ENCODE results near the gene LVRN.

LVRN gene

GRCh38 chr5:115946655-115947054, 15.6 kb upstream of the LVRN start:
- ChIA-PET CTCF (no interaction called here), POLR2A (no interaction called here)
- H3K36me3 ChIP-seq (ENCODE audit: control insufficient read depth in 4 of 4, insufficient read depth in 4 of 4, low read length in 3 of 4) = no peaks in the 10 kb centered on the region
- H3K27me3 ChIP-seq (replicated peaks in 2 of 5; ENCODE audit: control insufficient read depth in 4 of 5, insufficient read depth in 5 of 5, low read length in 4 of 5) = no peaks in the 10 kb centered on the region
- H3K4me3 ChIP-seq (ENCODE audit: control insufficient read depth in 1 of 7, extremely low read depth in 1 of 7, insufficient read depth in 4 of 7, low read depth in 2 of 7, low read length in 6 of 7) = no peak overlapping the region
- H3K4me1 ChIP-seq (ENCODE audit: control extremely low read depth in 1 of 4, control insufficient read depth in 4 of 4, insufficient read depth in 4 of 4, low read length in 3 of 4) = no peaks in the 10 kb centered on the region
- no peak overlapping the region for H3K27ac ChIP-seq (ENCODE audit: insufficient read depth in 1 of 2, low read depth in 1 of 2, low read length in 2 of 2, poor library complexity in 1 of 2, severe bottlenecking in 2 of 2)
- 93% methylated on average over 2 of the region's 2 CpGs for WGBS (ENCODE audit: insufficient coverage)
- DNase-seq = no peak
- peaks cover 0 to 2% (median 0%) of the 10 kb centered on the region in 5 experiments for H3K9me3 ChIP-seq (ENCODE audit: control extremely low read depth in 1 of 5, control insufficient read depth in 4 of 5, insufficient read depth in 2 of 5, low read depth in 1 of 5, low read length in 4 of 5)

GRCh38 chr5:115947260-115947659, 15.0 kb upstream of the LVRN start:
- H3K36me3 ChIP-seq (ENCODE audit: control insufficient read depth in 4 of 4, insufficient read depth in 4 of 4, low read length in 3 of 4) = no peaks in the 10 kb centered on the region
- no peaks in the 10 kb centered on the region for H3K27me3 ChIP-seq (replicated peaks in 2 of 5; ENCODE audit: control insufficient read depth in 4 of 5, insufficient read depth in 5 of 5, low read length in 4 of 5)
- no peak overlapping the region for H3K27ac ChIP-seq (ENCODE audit: insufficient read depth in 1 of 2, low read depth in 1 of 2, low read length in 2 of 2, poor library complexity in 1 of 2, severe bottlenecking in 2 of 2)
- ChIA-PET POLR2A (no interaction called here), CTCF (no interaction called here)
- no peak for DNase-seq
- no peak overlapping the region for H3K4me3 ChIP-seq (ENCODE audit: control insufficient read depth in 1 of 7, extremely low read depth in 1 of 7, insufficient read depth in 4 of 7, low read depth in 2 of 7, low read length in 6 of 7)
- no peaks in the 10 kb centered on the region for H3K4me1 ChIP-seq (ENCODE audit: control extremely low read depth in 1 of 4, control insufficient read depth in 4 of 4, insufficient read depth in 4 of 4, low read length in 3 of 4)
- H3K9me3 ChIP-seq (ENCODE audit: control extremely low read depth in 1 of 5, control insufficient read depth in 4 of 5, insufficient read depth in 2 of 5, low read depth in 1 of 5, low read length in 4 of 5) = peaks cover 0 to 2% (median 0%) of the 10 kb centered on the region in 5 experiments
- WGBS (ENCODE audit: insufficient coverage) = no CpG with 5 or more reads among the region's 2 CpGs

- DNase-seq = no peak
- H3K4me3 ChIP-seq (ENCODE audit: control insufficient read depth in 1 of 7, extremely low read depth in 1 of 7, insufficient read depth in 4 of 7, low read depth in 2 of 7, low read length in 6 of 7) = no peak overlapping the region
- no peaks in the 10 kb centered on the region for H3K27me3 ChIP-seq (replicated peaks in 2 of 5; ENCODE audit: control insufficient read depth in 4 of 5, insufficient read depth in 5 of 5, low read length in 4 of 5)
- CTCF ChIA-PET = no interaction called here
- POLR2A ChIA-PET = no interaction called here
- WGBS (ENCODE audit: insufficient coverage) = 100% methylated on average over 1 of the region's 3 CpGs
- no peaks in the 10 kb centered on the region for H3K4me1 ChIP-seq (ENCODE audit: control extremely low read depth in 1 of 4, control insufficient read depth in 4 of 4, insufficient read depth in 4 of 4, low read length in 3 of 4)
- no peaks in the 10 kb centered on the region for H3K9me3 ChIP-seq (ENCODE audit: control extremely low read depth in 1 of 5, control insufficient read depth in 4 of 5, insufficient read depth in 2 of 5, low read depth in 1 of 5, low read length in 4 of 5)
- H3K36me3 ChIP-seq (ENCODE audit: control insufficient read depth in 4 of 4, insufficient read depth in 4 of 4, low read length in 3 of 4) = no peaks in the 10 kb centered on the region
- H3K27ac ChIP-seq (ENCODE audit: insufficient read depth in 1 of 2, low read depth in 1 of 2, low read length in 2 of 2, poor library complexity in 1 of 2, severe bottlenecking in 2 of 2) = no peak overlapping the region
These were observed 14.2 kb upstream of the LVRN start for GRCh38 chr5:115948091-115948534.

GRCh38 chr5:115949096-115949495, 13.2 kb upstream of the LVRN start:
- ChIA-PET POLR2A (interaction anchor here (0.6 kb wide), 1 partner anchor 21 kb away, joined by 3 read pairs; no protein-coding TSS in a partner anchor), CTCF (no interaction called here)
- WGBS (ENCODE audit: insufficient coverage) = no CpG with 5 or more reads among the region's 1 CpG
- Histone ChIP-seq H3K27ac (ENCODE audit: insufficient read depth in 1 of 2, low read depth in 1 of 2, low read length in 2 of 2, poor library complexity in 1 of 2, severe bottlenecking in 2 of 2) (no peak overlapping the region), H3K27me3 (replicated peaks in 2 of 5; ENCODE audit: control insufficient read depth in 4 of 5, insufficient read depth in 5 of 5, low read length in 4 of 5) (peaks cover 0 to 4% (median 0%) of the 10 kb centered on the region in 5 experiments), H3K36me3 (ENCODE audit: control insufficient read depth in 4 of 4, insufficient read depth in 4 of 4, low read length in 3 of 4) (no peaks in the 10 kb centered on the region), H3K9me3 (ENCODE audit: control extremely low read depth in 1 of 5, control insufficient read depth in 4 of 5, insufficient read depth in 2 of 5, low read depth in 1 of 5, low read length in 4 of 5) (no peaks in the 10 kb centered on the region), H3K4me1 (ENCODE audit: control extremely low read depth in 1 of 4, control insufficient read depth in 4 of 4, insufficient read depth in 4 of 4, low read length in 3 of 4) (no peaks in the 10 kb centered on the region), H3K4me3 (ENCODE audit: control insufficient read depth in 1 of 7, extremely low read depth in 1 of 7, insufficient read depth in 4 of 7, low read depth in 2 of 7, low read length in 6 of 7) (no peak overlapping the region)
- DNase-seq = no peak

- Histone ChIP-seq H3K36me3 (ENCODE audit: control insufficient read depth in 4 of 4, insufficient read depth in 4 of 4, low read length in 3 of 4) (no peaks in the 10 kb centered on the region), H3K27ac (ENCODE audit: insufficient read depth in 1 of 2, low read depth in 1 of 2, low read length in 2 of 2, poor library complexity in 1 of 2, severe bottlenecking in 2 of 2) (no peak overlapping the region), H3K27me3 (replicated peaks in 2 of 5; ENCODE audit: control insufficient read depth in 4 of 5, insufficient read depth in 5 of 5, low read length in 4 of 5) (peaks cover 0 to 27% (median 2%) of the 10 kb centered on the region in 5 experiments), H3K9me3 (ENCODE audit: control extremely low read depth in 1 of 5, control insufficient read depth in 4 of 5, insufficient read depth in 2 of 5, low read depth in 1 of 5, low read length in 4 of 5) (no peaks in the 10 kb centered on the region), H3K4me3 (ENCODE audit: control insufficient read depth in 1 of 7, extremely low read depth in 1 of 7, insufficient read depth in 4 of 7, low read depth in 2 of 7, low read length in 6 of 7) (no peak overlapping the region), H3K4me1 (ENCODE audit: control extremely low read depth in 1 of 4, control insufficient read depth in 4 of 4, insufficient read depth in 4 of 4, low read length in 3 of 4) (no peaks in the 10 kb centered on the region)
- WGBS (ENCODE audit: insufficient coverage) = 100% methylated on average over 2 of the region's 4 CpGs
- ChIA-PET CTCF (no interaction called here), POLR2A (no interaction called here)
- no peak for DNase-seq
These were observed 9.7 kb upstream of the LVRN start for GRCh38 chr5:115952588-115952987.

- no peak overlapping the region for H3K27ac ChIP-seq (ENCODE audit: insufficient read depth in 1 of 2, low read depth in 1 of 2, low read length in 2 of 2, poor library complexity in 1 of 2, severe bottlenecking in 2 of 2)
- DNase-seq = no peak
- peaks cover 2 to 41% (median 4%) of the 10 kb centered on the region in 5 experiments for H3K27me3 ChIP-seq (replicated peaks in 2 of 5; ENCODE audit: control insufficient read depth in 4 of 5, insufficient read depth in 5 of 5, low read length in 4 of 5)
- CTCF ChIA-PET = no interaction called here
- no peaks in the 10 kb centered on the region for H3K4me1 ChIP-seq (ENCODE audit: control extremely low read depth in 1 of 4, control insufficient read depth in 4 of 4, insufficient read depth in 4 of 4, low read length in 3 of 4)
- H3K4me3 ChIP-seq (ENCODE audit: control insufficient read depth in 1 of 7, extremely low read depth in 1 of 7, insufficient read depth in 4 of 7, low read depth in 2 of 7, low read length in 6 of 7) = no peak overlapping the region
- H3K36me3 ChIP-seq (ENCODE audit: control insufficient read depth in 4 of 4, insufficient read depth in 4 of 4, low read length in 3 of 4) = no peaks in the 10 kb centered on the region
- H3K9me3 ChIP-seq (ENCODE audit: control extremely low read depth in 1 of 5, control insufficient read depth in 4 of 5, insufficient read depth in 2 of 5, low read depth in 1 of 5, low read length in 4 of 5) = peaks cover 0 to 3% (median 0%) of the 10 kb centered on the region in 5 experiments
- POLR2A ChIA-PET = no interaction called here
These were observed 8.1 kb upstream of the LVRN start for GRCh38 chr5:115954144-115954543.

GRCh38 chr5:115956957-115957356, 5.3 kb upstream of the LVRN start:
- WGBS (ENCODE audit: insufficient coverage) = 62% methylated on average over 6 of the region's 6 CpGs
- Histone ChIP-seq H3K27ac (ENCODE audit: insufficient read depth in 1 of 2, low read depth in 1 of 2, low read length in 2 of 2, poor library complexity in 1 of 2, severe bottlenecking in 2 of 2) (no peak overlapping the region), H3K4me1 (ENCODE audit: control extremely low read depth in 1 of 4, control insufficient read depth in 4 of 4, insufficient read depth in 4 of 4, low read length in 3 of 4) (peaks cover 0 to 7% (median 5%) of the 10 kb centered on the region in 4 experiments), H3K9me3 (ENCODE audit: control extremely low read depth in 1 of 5, control insufficient read depth in 4 of 5, insufficient read depth in 2 of 5, low read depth in 1 of 5, low read length in 4 of 5) (peaks cover 0 to 3% (median 0%) of the 10 kb centered on the region in 5 experiments), H3K36me3 (ENCODE audit: control insufficient read depth in 4 of 4, insufficient read depth in 4 of 4, low read length in 3 of 4) (no peaks in the 10 kb centered on the region), H3K27me3 (replicated peaks in 2 of 5; ENCODE audit: control insufficient read depth in 4 of 5, insufficient read depth in 5 of 5, low read length in 4 of 5) (peaks cover 12 to 67% (median 20%) of the 10 kb centered on the region in 5 experiments), H3K4me3 (ENCODE audit: control insufficient read depth in 1 of 7, extremely low read depth in 1 of 7, insufficient read depth in 4 of 7, low read depth in 2 of 7, low read length in 6 of 7) (no peak overlapping the region)
- ChIA-PET POLR2A (no interaction called here), CTCF (no interaction called here)
- DNase-seq = no peak
